HepG2 (cell line): Measurements from ENCODE around the gene ACAP1. TPM values are rescaled to one million over a fixed set of nuclear protein-coding genes. Genes with fewer than 3 reads are reported as not detected.

Experiments
- ATAC-seq: fragments of 200-7000 bp; cut with Tn5 transposase; 3 replicates; pipeline ENCODE4 v1.9.1; 2020; ENCODE audit warnings: mild to moderate bottlenecking, moderate library complexity
- BruUV-seq: library from RNA; stranded (reverse); fragments of 400-500 nt; replicated peaks from 2 replicates; lab custom pipeline; 2021; lab: Mats Ljungman, UMichigan
- CTCF ChIA-PET: fragments of 300-600 bp; formaldehyde crosslinking; extraction: SDS; loops from one replicate; lab custom pipeline; 2021; ENCODE audit warnings: low total read pairs, inconsistent platforms, low intra/inter-chr PET ratio; lab: Yijun Ruan, JAX
- POLR2A ChIA-PET: fragments of 350-600 bp; sonication (Branson Sonifier 250); formaldehyde crosslinking; loops from one replicate; lab custom pipeline; 2020; ENCODE audit warnings: antibody characterized with exemption, inconsistent platforms; lab: Yijun Ruan, JAX
- DNase-seq: peaks from one replicate; pipeline ENCODE4 v3.0.0-alpha.2; 2015; ENCODE audit warnings: low spot score
- FAIRE-seq: peaks from 3 replicates; lab custom pipeline; 2011; peaks lifted over from hg19 to GRCh38; lab: Jason Lieb, UNC
- H2AFZ ChIP-seq: one replicate; pipeline ENCODE4 v1.6.1; 2011; ENCODE audit warnings: low read length, inconsistent platforms
- H3K27ac ChIP-seq: fragments of 300-600 bp; 3 replicates; pipeline ENCODE4 v1.8.0; 2011; ENCODE audit warnings: mixed run types, mild to moderate bottlenecking, mixed read lengths, low read length, inconsistent platforms; ENCODE audit not compliant: insufficient read depth; ENCODE audit errors: extremely low read length
- H3K27me3 ChIP-seq, 2 experiments: fragments of 200-600 bp in 1 of 2; 2 replicates in 1 of 2; 3 replicates in 1 of 2; pipeline versions ENCODE4 v1.6.0 to v1.8.0; 2011; ENCODE audit warnings: low read length in 2 of 2, mild to moderate bottlenecking in 2 of 2, moderate library complexity in 2 of 2, inconsistent platforms in 1 of 2; ENCODE audit not compliant: insufficient read depth in 2 of 2, control insufficient read depth in 1 of 2
- H3K36me3 ChIP-seq, 2 experiments: fragments of 200-600 bp in 1 of 2; replicated peaks in 1 of 2; 2 replicates in 1 of 2; 3 replicates in 1 of 2; pipeline versions ENCODE4 v1.5.1 to v1.8.0; 2011; ENCODE audit warnings: low read length in 2 of 2, inconsistent platforms in 1 of 2; ENCODE audit not compliant: insufficient read depth in 2 of 2, control insufficient read depth in 1 of 2
- H3K4me1 ChIP-seq: 2 replicates; pipeline ENCODE4 v1.5.1; 2012; ENCODE audit warnings: low read length, inconsistent platforms; ENCODE audit not compliant: insufficient read depth
- H3K4me2 ChIP-seq: 2 replicates; pipeline ENCODE4 v1.6.0; 2011; ENCODE audit warnings: low read depth, low read length, inconsistent platforms
- H3K4me3 ChIP-seq, 3 experiments: fragments of 200-600 bp in 1 of 3; sonication (generic), shearing (Covaris generic) in 1 of 3; replicated peaks in 1 of 3; 2 replicates each; pipeline ENCODE4 v1.5.1; 2011 to 2016; ENCODE audit warnings: low read length in 3 of 3, inconsistent platforms in 2 of 3, low read depth in 2 of 3, mild to moderate bottlenecking in 2 of 3, control low read depth in 1 of 3, mixed read lengths in 1 of 3; ENCODE audit not compliant: insufficient read depth in 1 of 3
- H3K79me2 ChIP-seq: one replicate; pipeline ENCODE4 v1.6.1; 2011; ENCODE audit warnings: low read length, inconsistent platforms; ENCODE audit not compliant: insufficient read depth
- H3K9ac ChIP-seq: 2 replicates; pipeline ENCODE4 v1.6.0; 2011; ENCODE audit warnings: mild to moderate bottlenecking, low read depth, low read length, inconsistent platforms; ENCODE audit not compliant: insufficient read depth
- H3K9me3 ChIP-seq: 2 replicates; pipeline ENCODE4 v1.5.1; 2012; ENCODE audit warnings: mild to moderate bottlenecking, low read length
- H4K20me1 ChIP-seq: 2 replicates; pipeline ENCODE4 v1.6.0; 2011; ENCODE audit warnings: inconsistent platforms, mild to moderate bottlenecking, low read length, moderate library complexity; ENCODE audit not compliant: insufficient read depth
- ATF6 ChIP-seq: sonication (generic); formaldehyde crosslinking; conservative IDR thresholded peaks from 2 replicates; pipeline ENCODE4 v1.4.0; 2020; ENCODE audit warnings: missing genetic modification reagents
- CHCHD3 ChIP-seq: sonication (generic); formaldehyde crosslinking; IDR thresholded peaks from 2 replicates; pipeline ENCODE4 v1.8.0; 2022; ENCODE audit warnings: mild to moderate bottlenecking, missing genetic modification reagents, moderate library complexity
- MYPOP ChIP-seq: sonication (generic); formaldehyde crosslinking; IDR thresholded peaks from 2 replicates; pipeline ENCODE4 v1.8.1; 2023; ENCODE audit warnings: mild to moderate bottlenecking, moderate library complexity, missing genetic modification reagents
- ZNF281 ChIP-seq: sonication (generic); formaldehyde crosslinking; IDR thresholded peaks from 2 replicates; pipeline ENCODE4 v1.4.0; 2020; ENCODE audit warnings: missing genetic modification reagents, borderline replicate concordance
- ZNF407 ChIP-seq: sonication (generic); formaldehyde crosslinking; IDR thresholded peaks from one replicate; pipeline ENCODE4 v1.5.1; 2020; ENCODE audit warnings: mild to moderate bottlenecking, missing genetic modification reagents; ENCODE audit errors: not compliant biosample characterization
- ZNF451 ChIP-seq: sonication (generic); formaldehyde crosslinking; IDR thresholded peaks from 2 replicates; pipeline ENCODE4 v1.5.0; 2020; ENCODE audit warnings: mild to moderate bottlenecking, missing genetic modification reagents
- ZNF572 ChIP-seq: sonication (generic); formaldehyde crosslinking; IDR thresholded peaks from 2 replicates; pipeline ENCODE4 v1.5.1; 2020; ENCODE audit warnings: mild to moderate bottlenecking, missing genetic modification reagents
- ZNF678 ChIP-seq: sonication (generic); formaldehyde crosslinking; IDR thresholded peaks from 2 replicates; pipeline ENCODE4 v1.4.0; 2020; ENCODE audit warnings: mild to moderate bottlenecking, missing genetic modification reagents
- ZNF777 ChIP-seq: sonication (generic); formaldehyde crosslinking; IDR thresholded peaks from 2 replicates; pipeline ENCODE4 v1.4.0; 2020; ENCODE audit warnings: missing genetic modification reagents
- ZSCAN21 ChIP-seq: sonication (generic); formaldehyde crosslinking; IDR thresholded peaks from 2 replicates; pipeline ENCODE4 v1.8.0; 2022; ENCODE audit warnings: mild to moderate bottlenecking, missing genetic modification reagents, moderate library complexity, borderline replicate concordance
- WGBS: methylation state at CpG from one replicate; pipeline ENCODE4 v1.1.6; 2017; ENCODE audit warnings: low lambda C conversion rate; 5-methylcytosine and 5-hydroxymethylcytosine counted together
- in situ Hi-C: cut with HindIII; loops from 2 replicates; pipeline ENCODE4 v1.10.0; 2017; ENCODE audit warnings: low pct_unique_long_range_greater_than_20kb; ENCODE audit not compliant: extremely low pct_ligation_motif_present
- intact Hi-C: fragments of 100-400 bp; cut with micrococcal nuclease; formaldehyde crosslinking; loops from one replicate; pipeline ENCODE4 v1.10.0; 2022; ENCODE audit not compliant: unreplicated experiment
- polyA plus RNA-seq, 8 experiments: library from polyadenylated mRNA; depleted of rRNA in 3 of 8; stranded (reverse) in 7 of 8; unstranded in 1 of 8; fragments of >200 nt; fragmentation: Illumina TruSeq in 4 of 8; extraction: Trizol in 4 of 8; gene quantifications; 2 replicates each; pipeline versions ENCODE4 v1.2.1 to v1.2.3, GENCODE V29; 2011 to 2016; ENCODE audit warnings: low read depth in 4 of 8, missing spikeins in 1 of 8, mixed read lengths in 1 of 8; ENCODE audit not compliant: insufficient read depth in 1 of 8
- total RNA-seq, 5 experiments: library from RNA; depleted of rRNA; stranded (reverse); fragments of >200 nt; fragmentation: Illumina TruSeq; extraction: Trizol; gene quantifications; 2 replicates each; pipeline ENCODE4 v1.2.3, GENCODE V29; 2016; ENCODE audit warnings: low read depth in 1 of 5

Gene ACAP1
- total and polyA plus RNA-seq, 2 of the 13 experiments (the other 11 are each of a cell fraction or from before 2014, with no cell fraction given), result 1.3 to 2.5 TPM

GRCh38 chr17:7341842-7342241 is 5.5 kb downstream of the ACAP1 start:
- H3K36me3 ChIP-seq, result no peaks in the 10 kb centered on the region
- H3K4me1 ChIP-seq, result peaks cover 25% of the 10 kb centered on the region
- POLR2A ChIA-PET, result interaction anchor here (3.6 kb wide), 1 partner anchor 12 kb away, joined by 9 read pairs; the partner anchor contains the start of gene NEURL4
- no peak overlapping the region for H3K27ac ChIP-seq
- no peak for DNase-seq
- H3K79me2 ChIP-seq, result no peaks in the 10 kb centered on the region
- H4K20me1 ChIP-seq, result no peaks in the 10 kb centered on the region
- WGBS, result 83% methylated on average over 13 of the region's 13 CpGs
- no TSS peak for BruUV-seq
- no peaks in the 10 kb centered on the region for H3K9me3 ChIP-seq
- no peak overlapping the region for H3K4me2 ChIP-seq
- no peak overlapping the region for H3K4me3 ChIP-seq
- in situ Hi-C loops, result no loop called here
- CTCF ChIA-PET, result no interaction called here
- FAIRE-seq, result no peak
- no peak overlapping the region for H2AFZ ChIP-seq
- intact Hi-C loops, result no loop called here
- no peak for ATAC-seq
- H3K27me3 ChIP-seq, result peaks cover 3 to 26% of the 10 kb centered on the region in 2 experiments; a peak in 3 of 5 replicates
- no peak overlapping the region for H3K9ac ChIP-seq
- TF ChIP-seq ZSCAN21 (CRISPR knock-in tag) (no peak), ZNF777 (CRISPR knock-in tag) (no peak), ZNF281 (no peak), ATF6 (CRISPR knock-in tag) (no peak), ZNF572 (CRISPR knock-in tag) (no peak), ZNF407 (CRISPR knock-in tag) (no peak), ZNF451 (no peak), ZNF678 (CRISPR knock-in tag) (no peak), MYPOP (CRISPR knock-in tag) (no peak), CHCHD3 (CRISPR knock-in tag) (no peak)
